Fibroblast of villous mesenchyme (primary cell): ENCODE results near the gene CAPNS2. TPM values are rescaled to one million over a fixed set of nuclear protein-coding genes. Genes with fewer than 3 reads are reported as not detected.

Experiments used
- DNase-seq: peaks from one replicate; pipeline ENCODE4 v3.0.0-alpha.2; 2010; ENCODE audit warnings: low read depth
- H3K4me3 ChIP-seq: 2 replicates; pipeline ENCODE4 v1.5.1; 2011; ENCODE audit warnings: low read depth, mild to moderate bottlenecking, low read length
- total RNA-seq: library from RNA; depleted of rRNA; stranded (reverse); fragments of >200 nt; gene quantifications from 2 replicates; pipeline ENCODE4 v1.2.3, GENCODE V29; 2012
- TF ChIP-seq, protein P1 (sequence below): IDR thresholded peaks from 2 replicates; pipeline ENCODE4 v1.5.1; 2012; ENCODE audit warnings: low read depth, mild to moderate bottlenecking, low read length; ENCODE audit not compliant: insufficient read depth

The CAPNS2 gene
- total RNA-seq, 1 donor = 1.3 TPM

DNA sequence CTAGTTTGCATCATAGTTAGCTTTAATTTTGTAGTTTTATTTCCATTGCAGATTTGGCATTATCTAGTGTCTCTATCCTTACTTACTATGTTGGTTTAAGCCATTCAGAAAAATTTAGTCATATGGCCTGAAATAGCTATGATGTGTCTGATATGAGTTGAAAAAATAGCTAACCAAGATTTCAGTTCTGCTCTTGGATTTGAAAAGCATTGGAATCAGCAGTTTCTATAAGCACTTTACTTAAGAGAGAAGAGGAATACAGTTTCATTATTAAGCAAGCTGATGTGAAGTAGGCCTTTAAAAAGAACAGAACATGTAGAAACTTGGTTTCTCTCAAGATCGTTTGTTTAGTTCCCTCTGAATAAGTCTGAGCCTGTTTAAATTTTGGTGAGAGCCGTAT, 31.7 kb upstream of the CAPNS2 start:
- no peak for DNase-seq
- TF ChIP-seq, protein P1, sequence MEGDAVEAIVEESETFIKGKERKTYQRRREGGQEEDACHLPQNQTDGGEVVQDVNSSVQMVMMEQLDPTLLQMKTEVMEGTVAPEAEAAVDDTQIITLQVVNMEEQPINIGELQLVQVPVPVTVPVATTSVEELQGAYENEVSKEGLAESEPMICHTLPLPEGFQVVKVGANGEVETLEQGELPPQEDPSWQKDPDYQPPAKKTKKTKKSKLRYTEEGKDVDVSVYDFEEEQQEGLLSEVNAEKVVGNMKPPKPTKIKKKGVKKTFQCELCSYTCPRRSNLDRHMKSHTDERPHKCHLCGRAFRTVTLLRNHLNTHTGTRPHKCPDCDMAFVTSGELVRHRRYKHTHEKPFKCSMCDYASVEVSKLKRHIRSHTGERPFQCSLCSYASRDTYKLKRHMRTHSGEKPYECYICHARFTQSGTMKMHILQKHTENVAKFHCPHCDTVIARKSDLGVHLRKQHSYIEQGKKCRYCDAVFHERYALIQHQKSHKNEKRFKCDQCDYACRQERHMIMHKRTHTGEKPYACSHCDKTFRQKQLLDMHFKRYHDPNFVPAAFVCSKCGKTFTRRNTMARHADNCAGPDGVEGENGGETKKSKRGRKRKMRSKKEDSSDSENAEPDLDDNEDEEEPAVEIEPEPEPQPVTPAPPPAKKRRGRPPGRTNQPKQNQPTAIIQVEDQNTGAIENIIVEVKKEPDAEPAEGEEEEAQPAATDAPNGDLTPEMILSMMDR = no peak
- H3K4me3 ChIP-seq = no peak overlapping the region

DNA sequence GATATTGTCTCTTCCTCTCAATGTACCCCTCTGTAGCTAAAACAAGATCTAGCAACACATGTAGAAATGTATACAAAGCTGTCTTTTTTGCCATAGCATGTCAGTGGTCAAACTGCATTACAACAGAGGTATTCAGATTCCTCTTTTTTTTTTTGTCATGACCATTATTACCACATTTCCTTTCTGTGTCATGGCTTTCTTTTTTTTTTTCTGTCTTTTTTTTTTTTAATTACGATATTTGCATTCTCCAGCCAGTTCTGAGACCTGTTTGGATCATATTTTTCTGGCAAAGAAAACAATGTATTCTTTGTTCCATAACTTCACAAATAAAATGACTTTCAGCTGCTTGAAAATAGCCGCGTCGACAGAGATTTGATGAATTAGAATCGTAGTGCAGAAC, 27.4 kb upstream of the CAPNS2 start:
- H3K4me3 ChIP-seq = no peak overlapping the region
- TF ChIP-seq, protein P1 = no peak
- peak; percentile 18 for DNase-seq

DNA sequence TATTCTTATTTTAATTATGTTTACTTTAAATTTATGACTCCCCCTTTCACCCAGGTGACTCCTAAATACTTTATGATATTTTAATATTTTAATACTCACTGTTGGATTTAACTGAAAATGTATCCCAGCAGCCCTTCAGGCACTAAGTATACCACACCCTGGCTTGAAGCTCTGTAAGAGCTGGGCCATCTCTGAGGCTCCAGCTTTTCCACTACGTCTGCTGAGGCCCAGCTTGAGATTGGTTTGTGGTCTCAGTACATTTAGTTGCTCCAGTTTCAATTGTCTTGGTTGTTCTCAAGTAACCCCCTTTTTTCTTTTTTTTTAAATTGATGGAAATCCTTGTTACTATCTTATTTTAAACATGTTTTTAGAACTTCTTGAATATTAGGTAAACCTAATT, 27.0 kb upstream of the CAPNS2 start:
- no peak overlapping the region for H3K4me3 ChIP-seq
- no peak for DNase-seq
- TF ChIP-seq, protein P1 = no peak

DNA sequence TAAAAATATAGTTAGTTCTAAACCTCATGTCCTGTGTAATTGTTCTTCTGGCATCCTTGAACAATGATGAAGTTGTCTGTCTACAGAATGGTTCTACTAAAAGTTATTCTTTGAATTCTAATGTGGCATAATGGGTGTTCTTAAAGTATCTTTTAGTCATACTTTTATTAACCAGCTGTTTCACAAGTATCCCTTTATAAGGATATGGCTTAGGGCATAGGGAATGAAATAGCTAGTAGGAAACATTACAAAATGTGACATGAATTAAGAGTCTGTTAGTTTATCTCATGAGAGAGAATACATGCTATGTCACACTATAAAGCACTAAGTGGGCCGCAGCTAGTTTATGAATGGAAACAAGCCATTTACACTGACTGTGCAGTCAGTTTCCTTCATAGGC, 26.3 kb upstream of the CAPNS2 start:
- TF ChIP-seq, protein P1 = no peak
- no peak overlapping the region for H3K4me3 ChIP-seq
- DNase-seq = no peak

DNA sequence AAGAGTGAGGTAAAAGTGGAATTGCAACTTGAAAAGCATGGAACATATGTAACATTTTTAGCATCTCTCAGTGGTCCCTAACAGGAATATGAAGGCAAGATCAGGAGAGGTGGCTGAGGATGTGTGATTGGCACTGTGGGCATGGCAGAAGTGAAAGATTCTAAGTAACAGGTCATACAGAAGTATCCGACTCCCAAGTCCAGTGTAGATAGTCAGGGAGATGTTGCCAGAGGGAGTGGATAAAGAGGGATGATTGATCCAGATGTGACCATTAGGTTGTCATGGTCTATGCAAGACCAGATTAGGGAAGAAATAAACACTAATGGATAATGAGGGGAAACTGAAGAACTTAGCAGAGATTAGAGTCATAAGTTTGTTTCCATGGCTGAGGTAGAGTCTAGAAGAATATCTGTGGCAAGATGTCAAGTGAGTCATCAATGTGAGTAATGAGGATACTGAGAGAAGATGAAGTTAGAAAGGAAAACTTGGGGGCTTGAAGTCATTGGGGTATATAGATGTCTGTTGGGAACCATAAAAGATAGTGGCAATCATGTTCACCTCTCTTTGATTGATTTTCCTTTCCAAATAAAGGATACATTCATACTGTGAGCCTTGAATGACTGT, 23.9 kb upstream of the CAPNS2 start:
- peak; percentile 54 for DNase-seq
- no peak overlapping the region for H3K4me3 ChIP-seq
- TF ChIP-seq, protein P1 = no peak

DNA sequence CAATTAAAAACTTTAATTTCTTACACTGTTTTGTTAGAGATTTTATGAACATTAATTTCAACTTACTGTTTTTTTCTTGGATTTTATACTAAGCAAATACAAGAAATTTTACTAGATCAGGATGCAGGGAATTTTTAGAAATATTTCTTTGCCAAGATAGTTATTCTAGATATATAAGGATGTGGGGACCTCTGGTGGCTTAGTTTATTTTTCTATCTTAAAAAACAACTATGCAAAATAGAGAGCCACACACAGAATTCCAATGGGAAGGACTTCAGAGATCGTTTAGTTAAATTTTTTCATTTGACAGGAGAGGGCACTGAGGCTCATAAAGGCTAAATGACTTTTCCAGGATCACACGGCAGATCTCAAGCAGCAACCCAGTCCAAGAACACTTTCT, 23.0 kb upstream of the CAPNS2 start:
- peak; percentile 61 for DNase-seq
- no peak overlapping the region for H3K4me3 ChIP-seq
- TF ChIP-seq, protein P1 = peak; percentile 33

DNA sequence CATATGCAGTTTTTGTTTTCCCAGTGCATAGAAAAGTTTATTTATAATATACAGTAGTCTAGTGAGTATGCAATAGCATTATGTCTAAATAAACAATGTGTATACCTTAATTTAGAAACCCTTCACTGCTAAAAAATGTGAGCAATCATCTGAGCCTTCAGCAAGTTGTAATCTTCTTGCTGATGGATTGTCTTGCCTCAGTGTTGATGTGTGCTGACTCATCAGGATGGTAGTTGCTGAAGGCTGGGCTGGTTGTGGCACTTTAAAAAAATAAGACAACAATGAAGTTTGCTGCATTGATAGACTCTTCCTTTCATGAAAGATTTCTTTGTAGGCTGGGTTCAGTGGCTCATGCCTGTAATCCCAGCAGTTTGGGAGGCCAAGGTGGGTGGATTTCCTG, 13.9 kb upstream of the CAPNS2 start:
- peak; percentile 64 for DNase-seq
- TF ChIP-seq, protein P1 = no peak
- no peak overlapping the region for H3K4me3 ChIP-seq
